ENCODE results near the gene HTRA1. TPM values are rescaled to one million over a fixed set of nuclear protein-coding genes. Genes with fewer than 3 reads are reported as not detected.

Gene HTRA1
- polyA plus RNA-seq, 1 experiment = 128 TPM

DNA sequence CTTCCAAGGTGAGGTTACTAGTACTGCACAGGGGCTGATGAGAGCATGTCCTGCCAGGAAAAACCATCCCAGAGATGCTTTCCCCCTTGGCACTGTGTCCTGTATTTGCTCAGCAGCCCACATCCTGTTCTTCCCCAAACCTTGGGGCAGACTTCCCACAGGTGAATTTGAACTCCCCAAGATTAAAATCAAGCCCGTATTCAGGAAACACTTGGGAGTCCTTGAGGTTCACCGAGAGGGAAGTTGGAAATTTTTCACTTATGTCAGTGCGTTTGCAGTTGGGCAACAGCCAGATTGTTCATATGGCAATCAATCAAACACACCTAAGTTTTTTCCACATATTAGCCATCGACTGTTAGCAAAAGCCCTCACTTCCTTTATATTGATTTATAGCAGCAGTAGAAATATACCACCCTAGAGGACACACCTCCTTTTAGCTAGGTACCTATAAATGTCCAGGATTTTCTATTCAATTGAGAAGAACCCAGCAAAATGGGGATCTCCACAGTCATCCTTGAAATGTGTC, 99.0 kb downstream of the HTRA1 start, which contains the start of gene DMBT1:
DMBT1 (plus strand) TSS at position 476 of the 526 bp plus-strand sequence; CDS start at position 493, 17 bp downstream.
- peaks cover 7% of the 10 kb centered on the region; the same call in 1 of the 2 replicates for H3K27me3 ChIP-seq (ENCODE audit: control insufficient read depth, insufficient read depth, low read length)
- CTCF ChIA-PET = interaction anchor here (1.0 to 1.3 kb wide), 3 partner anchors 12 to 218 kb away, joined by 3 read pairs; partner anchors contain the start of gene PLEKHA1
- POLR2A ChIA-PET = no interaction called here
- H3K4me3 ChIP-seq (ENCODE audit: low read depth, low read length) = no peak within 1 kb of the TSS
- no peaks in the 10 kb centered on the region for H3K36me3 ChIP-seq (ENCODE audit: control insufficient read depth, insufficient read depth, low read length)
- TF ChIP-seq, protein P1, sequence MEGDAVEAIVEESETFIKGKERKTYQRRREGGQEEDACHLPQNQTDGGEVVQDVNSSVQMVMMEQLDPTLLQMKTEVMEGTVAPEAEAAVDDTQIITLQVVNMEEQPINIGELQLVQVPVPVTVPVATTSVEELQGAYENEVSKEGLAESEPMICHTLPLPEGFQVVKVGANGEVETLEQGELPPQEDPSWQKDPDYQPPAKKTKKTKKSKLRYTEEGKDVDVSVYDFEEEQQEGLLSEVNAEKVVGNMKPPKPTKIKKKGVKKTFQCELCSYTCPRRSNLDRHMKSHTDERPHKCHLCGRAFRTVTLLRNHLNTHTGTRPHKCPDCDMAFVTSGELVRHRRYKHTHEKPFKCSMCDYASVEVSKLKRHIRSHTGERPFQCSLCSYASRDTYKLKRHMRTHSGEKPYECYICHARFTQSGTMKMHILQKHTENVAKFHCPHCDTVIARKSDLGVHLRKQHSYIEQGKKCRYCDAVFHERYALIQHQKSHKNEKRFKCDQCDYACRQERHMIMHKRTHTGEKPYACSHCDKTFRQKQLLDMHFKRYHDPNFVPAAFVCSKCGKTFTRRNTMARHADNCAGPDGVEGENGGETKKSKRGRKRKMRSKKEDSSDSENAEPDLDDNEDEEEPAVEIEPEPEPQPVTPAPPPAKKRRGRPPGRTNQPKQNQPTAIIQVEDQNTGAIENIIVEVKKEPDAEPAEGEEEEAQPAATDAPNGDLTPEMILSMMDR (IDR thresholded peaks at IDR 0.05; ENCODE audit: insufficient read depth, low read depth, low read length) = no peak
- DNase-seq (ENCODE audit: low read depth) = no peak

- Histone ChIP-seq H3K4me3 (ENCODE audit: low read depth, low read length) (no peak overlapping the region), H3K36me3 (ENCODE audit: control insufficient read depth, insufficient read depth, low read length) (no peaks in the 10 kb centered on the region), H3K27me3 (ENCODE audit: control insufficient read depth, insufficient read depth, low read length) (peaks cover 7% of the 10 kb centered on the region; the same call in 1 of the 2 replicates)
- TF ChIP-seq, protein P1 (IDR thresholded peaks at IDR 0.05; ENCODE audit: insufficient read depth, low read depth, low read length) = no peak
- ChIA-PET CTCF (interaction anchor here (1.0 to 1.3 kb wide), 3 partner anchors 13 to 218 kb away, joined by 3 read pairs; partner anchors contain the start of gene PLEKHA1), POLR2A (no interaction called here)
- no peak for DNase-seq (ENCODE audit: low read depth)
Measured at GRCh38 chr10:122561212-122561611, 99.9 kb downstream of the HTRA1 start.

- H3K27me3 ChIP-seq (ENCODE audit: control insufficient read depth, insufficient read depth, low read length) = peaks cover 7% of the 10 kb centered on the region; the same call in 1 of the 2 replicates
- ChIA-PET CTCF (interaction anchor here (1.3 kb wide), 1 partner anchor 188 kb away, joined by 3 read pairs; the partner anchor contains the start of gene PLEKHA1), POLR2A (no interaction called here)
- DNase-seq (ENCODE audit: low read depth) = no peak
- TF ChIP-seq, protein P1 (IDR thresholded peaks at IDR 0.05; ENCODE audit: insufficient read depth, low read depth, low read length) = no peak
- no peak overlapping the region for H3K4me3 ChIP-seq (ENCODE audit: low read depth, low read length)
- H3K36me3 ChIP-seq (ENCODE audit: control insufficient read depth, insufficient read depth, low read length) = no peaks in the 10 kb centered on the region
Measured at GRCh38 chr10:122561792-122562191, 100.4 kb downstream of the HTRA1 start.

Small RNA genes lying within 50 kb of the gene (small RNA-seq; reads per million reads assigned to genes)
- gene MIR3941 (ENCODE audit: insufficient read length, low read depth, low replicate concordance) = not detected

Other genes with a start within 250 kb of the HTRA1 start
- not detected in 2 replicates for gene BTBD16, start 190.3 kb upstream of the HTRA1 start, polyA plus RNA-seq (2011; rRNA removed)
- 18.6 and 31.2 TPM in 2 replicates for gene PLEKHA1, start 86.8 kb upstream of the HTRA1 start, polyA plus RNA-seq (2011; rRNA removed)
- gene ARMS2, start 6.9 kb upstream of the HTRA1 start, polyA plus RNA-seq (2011; rRNA removed) = not detected in 2 replicates
- gene DMBT1, start 99.2 kb downstream of the HTRA1 start, polyA plus RNA-seq (2011; rRNA removed) = 0.01 TPM in 1 of 2 replicates, not detected in the other
- not detected in 2 replicates for gene C10orf120, start 238.3 kb downstream of the HTRA1 start, polyA plus RNA-seq (2011; rRNA removed)

All from BJ (cell line).